Measurements from ENCODE around the gene CGB1.

GRCh38 chr19:48990400-48990799 is 46.3 kb downstream of the CGB1 start:
- no peak for TF ChIP-seq CTCF (conservative IDR thresholded peaks at IDR 0.05; ENCODE audit: low read length)
- TF ChIP-seq EZH2phosphoT487 (IDR thresholded peaks at IDR 0.05; ENCODE audit: borderline replicate concordance, low read depth, low read length) = no peak

Measured in OCI-LY7 (cell line).